Activated T-helper 1 cell treated with anti-CD3 and anti-CD28 coated beads, Interleukin-12 subunit alpha, Interleukin-12 subunit beta, Interleukin-2, Interleukin-4 antibody, amounts not matched to agents 30 ng/mL and 10 ng/mL and 1 ng/mL, durations not matched to agents 14 hours and 24 hours and 36 hours (primary cell): ENCODE results near the gene NSF. TPM values are rescaled to one million over a fixed set of nuclear protein-coding genes. Genes with fewer than 3 reads are reported as not detected.
"Not testable (repeated sequence)": the region's sequence is repeated elsewhere in the genome, so short reads cannot be mapped to it uniquely, and the experiment has no call there.

Source experiments
- DNase-seq: peaks from one replicate; pipeline ENCODE4 v3.0.0; 2021; ENCODE audit warnings: low spot score
- H3K27ac Mint-ChIP-seq: one replicate; pipeline ENCODE4 v1.8.0; 2021; ENCODE audit warnings: mild to moderate bottlenecking, mixed read lengths
- H3K27me3 Mint-ChIP-seq: one replicate; pipeline ENCODE4 v1.8.0; 2022; ENCODE audit warnings: mild to moderate bottlenecking, moderate library complexity, mixed read lengths; ENCODE audit not compliant: insufficient read depth
- H3K36me3 Mint-ChIP-seq: one replicate; pipeline ENCODE4 v1.8.0; 2021; ENCODE audit warnings: low read depth, mixed read lengths
- H3K4me1 Mint-ChIP-seq: one replicate; pipeline ENCODE4 v1.8.0; 2021; ENCODE audit warnings: low read depth, mixed read lengths
- H3K4me3 Mint-ChIP-seq: one replicate; pipeline ENCODE4 v1.8.0; 2021; ENCODE audit warnings: mild to moderate bottlenecking, moderate library complexity, mixed read lengths
- H3K9me3 Mint-ChIP-seq: one replicate; pipeline ENCODE4 v1.8.0; 2021; ENCODE audit warnings: mixed read lengths
- intact Hi-C: fragments of 100-400 bp; cut with micrococcal nuclease; formaldehyde crosslinking; loops from one replicate; pipeline ENCODE4 v1.15.1; 2024
- total RNA-seq: library from RNA; stranded (reverse); gene quantifications from 2 replicates; pipeline ENCODE4 v1.2.3, GENCODE V29; 2022

Gene NSF
- total RNA-seq, 1 donor from 2014 or later = 34.1 TPM

DNA sequence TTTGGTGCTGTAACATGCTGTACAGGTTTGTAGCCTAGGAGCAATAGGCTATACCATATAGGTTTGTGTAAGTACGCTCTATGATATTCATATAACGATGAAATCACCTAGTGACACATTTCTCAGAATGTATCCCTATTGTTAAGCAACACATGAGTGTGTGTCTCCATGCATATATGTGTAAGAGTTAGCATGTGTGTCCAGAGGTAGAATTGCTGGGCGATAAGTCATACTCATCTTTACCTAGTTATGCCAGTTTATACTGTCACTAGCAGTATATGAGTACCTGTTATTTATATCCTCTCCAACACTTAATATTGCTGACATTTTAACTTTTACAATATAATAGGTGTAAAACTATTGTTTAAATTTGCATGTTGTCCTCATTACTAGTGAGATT, 10.3 kb downstream of the NSF start:
- H3K9me3 Mint-ChIP-seq, H3K4me1 Mint-ChIP-seq, H3K36me3 Mint-ChIP-seq, intact Hi-C loops, H3K4me3 Mint-ChIP-seq, DNase-seq, H3K27ac Mint-ChIP-seq, H3K27me3 Mint-ChIP-seq: not testable (repeated sequence)

- H3K4me3 Mint-ChIP-seq, H3K27me3 Mint-ChIP-seq: not testable (repeated sequence)
Measured at GRCh38 chr17:46603125-46603524, 12.7 kb downstream of the NSF start.

GRCh38 chr17:46611304-46611703, 20.8 kb downstream of the NSF start:
- H3K9me3 Mint-ChIP-seq, H3K36me3 Mint-ChIP-seq, intact Hi-C loops, H3K27me3 Mint-ChIP-seq, H3K4me3 Mint-ChIP-seq, H3K27ac Mint-ChIP-seq, H3K4me1 Mint-ChIP-seq, DNase-seq: not testable (repeated sequence)

More at GRCh38 chr17:46603125-46603524, 12.7 kb downstream of the NSF start:
- H3K9me3 Mint-ChIP-seq, intact Hi-C loops, H3K4me1 Mint-ChIP-seq, DNase-seq, H3K27ac Mint-ChIP-seq, H3K36me3 Mint-ChIP-seq: not testable (repeated sequence)

DNA sequence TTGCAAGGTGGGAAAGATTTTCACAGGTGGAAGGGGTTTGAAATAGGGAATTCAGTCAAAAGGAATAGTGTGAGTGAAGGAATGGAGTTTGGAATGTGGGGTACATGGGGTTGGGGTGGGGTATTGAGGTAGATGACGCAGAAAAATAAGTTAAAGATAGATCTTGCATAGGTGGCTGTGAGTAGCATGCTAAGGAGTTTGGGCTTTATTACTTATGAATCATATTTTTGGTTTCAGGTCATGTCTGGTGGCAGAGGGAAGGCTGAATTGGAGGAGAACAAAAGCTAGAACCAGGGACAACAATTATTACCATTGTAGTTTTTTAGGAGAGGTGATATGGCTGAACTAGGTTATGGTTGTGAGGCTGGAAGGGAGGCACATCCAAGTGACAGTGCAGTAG, 23.4 kb downstream of the NSF start:
- H3K27me3 Mint-ChIP-seq, intact Hi-C loops, H3K4me1 Mint-ChIP-seq, DNase-seq, H3K36me3 Mint-ChIP-seq, H3K9me3 Mint-ChIP-seq, H3K4me3 Mint-ChIP-seq, H3K27ac Mint-ChIP-seq: not testable (repeated sequence)

GRCh38 chr17:46617121-46617520, 26.7 kb downstream of the NSF start:
- H3K4me1 Mint-ChIP-seq, H3K36me3 Mint-ChIP-seq, H3K4me3 Mint-ChIP-seq, H3K27ac Mint-ChIP-seq, intact Hi-C loops, H3K9me3 Mint-ChIP-seq, DNase-seq, H3K27me3 Mint-ChIP-seq: not testable (repeated sequence)

GRCh38 chr17:46618975-46619374, 28.5 kb downstream of the NSF start:
- intact Hi-C loops, H3K27ac Mint-ChIP-seq, H3K27me3 Mint-ChIP-seq, H3K4me3 Mint-ChIP-seq, DNase-seq, H3K4me1 Mint-ChIP-seq, H3K36me3 Mint-ChIP-seq, H3K9me3 Mint-ChIP-seq: not testable (repeated sequence)

DNA sequence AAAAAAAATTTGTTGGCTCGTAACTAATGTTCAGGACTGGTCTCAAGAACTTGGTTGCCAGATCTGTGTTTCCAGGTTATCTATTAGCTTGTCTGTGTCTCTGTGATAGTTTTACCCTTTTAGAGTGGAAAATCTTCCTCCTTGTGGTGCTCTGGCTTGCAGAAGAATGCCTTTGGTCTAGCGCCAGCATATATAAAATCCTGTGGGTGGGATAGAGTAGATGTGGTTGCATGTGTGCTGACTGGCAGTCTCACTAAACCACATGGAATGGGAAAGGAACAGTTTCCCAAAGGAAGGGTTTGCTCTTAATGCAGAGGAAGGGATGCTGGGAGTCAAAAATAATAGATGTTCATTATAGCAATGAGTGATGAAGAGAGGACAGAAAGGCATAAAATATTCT, 33.3 kb downstream of the NSF start:
- H3K27me3 Mint-ChIP-seq, H3K27ac Mint-ChIP-seq, H3K4me3 Mint-ChIP-seq, DNase-seq, H3K9me3 Mint-ChIP-seq, H3K4me1 Mint-ChIP-seq, intact Hi-C loops, H3K36me3 Mint-ChIP-seq: not testable (repeated sequence)

- H3K27me3 Mint-ChIP-seq, DNase-seq, H3K9me3 Mint-ChIP-seq, H3K4me1 Mint-ChIP-seq, H3K36me3 Mint-ChIP-seq, H3K27ac Mint-ChIP-seq, intact Hi-C loops, H3K4me3 Mint-ChIP-seq: not testable (repeated sequence)
Measured at GRCh38 chr17:46624726-46625125, 34.3 kb downstream of the NSF start.

- H3K27me3 Mint-ChIP-seq, DNase-seq, intact Hi-C loops, H3K9me3 Mint-ChIP-seq, H3K4me3 Mint-ChIP-seq, H3K36me3 Mint-ChIP-seq, H3K27ac Mint-ChIP-seq, H3K4me1 Mint-ChIP-seq: not testable (repeated sequence)
Measured at GRCh38 chr17:46627452-46627851, 37.0 kb downstream of the NSF start.

GRCh38 chr17:46628753-46629436, 38.4 kb downstream of the NSF start:
- H3K4me3 Mint-ChIP-seq, H3K36me3 Mint-ChIP-seq, H3K4me1 Mint-ChIP-seq, H3K9me3 Mint-ChIP-seq, H3K27ac Mint-ChIP-seq, intact Hi-C loops, DNase-seq, H3K27me3 Mint-ChIP-seq: not testable (repeated sequence)

- H3K27me3 Mint-ChIP-seq, H3K9me3 Mint-ChIP-seq, H3K27ac Mint-ChIP-seq, H3K4me3 Mint-ChIP-seq, H3K36me3 Mint-ChIP-seq, DNase-seq, intact Hi-C loops, H3K4me1 Mint-ChIP-seq: not testable (repeated sequence)
Measured at GRCh38 chr17:46632146-46632545, 41.7 kb downstream of the NSF start.

GRCh38 chr17:46634844-46635243, 44.4 kb downstream of the NSF start:
- H3K27ac Mint-ChIP-seq, H3K4me3 Mint-ChIP-seq, H3K36me3 Mint-ChIP-seq, intact Hi-C loops, H3K9me3 Mint-ChIP-seq, DNase-seq, H3K27me3 Mint-ChIP-seq, H3K4me1 Mint-ChIP-seq: not testable (repeated sequence)

DNA sequence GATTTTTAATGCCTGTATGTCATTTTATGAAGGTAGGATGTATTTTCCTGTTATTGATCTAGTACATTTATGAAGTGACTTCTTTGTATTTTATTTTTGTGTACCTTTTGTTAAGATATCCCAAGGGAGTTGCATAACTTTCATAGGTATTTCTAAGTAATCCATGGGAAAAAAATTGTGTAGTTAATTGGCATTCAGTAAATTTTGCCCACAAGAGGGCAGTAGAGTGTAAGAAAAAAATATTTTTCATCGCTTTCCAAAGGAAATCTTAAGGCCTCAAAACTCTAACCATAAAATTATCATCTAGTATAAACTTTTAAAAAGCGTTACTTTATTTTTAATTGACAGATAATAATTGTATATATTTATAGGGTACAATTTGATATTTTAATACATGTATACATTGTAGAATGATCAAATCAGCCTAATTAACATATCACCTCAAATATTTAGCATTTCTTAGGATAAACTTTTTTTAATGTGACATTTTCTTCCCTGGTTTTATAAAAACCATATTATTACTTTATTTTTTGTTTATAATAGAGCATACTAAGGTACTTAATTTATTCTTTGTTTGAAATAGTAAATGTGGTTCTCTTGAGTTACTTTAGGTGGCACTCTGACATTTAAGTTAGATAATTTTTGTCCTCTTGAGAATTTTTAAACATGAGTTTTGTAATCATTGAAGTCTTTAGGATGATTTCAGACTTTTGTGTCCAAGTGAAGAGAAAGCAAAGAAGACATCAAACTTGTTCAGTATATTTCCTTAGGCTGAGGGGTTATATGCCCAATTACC, 51.6 kb downstream of the NSF start:
- H3K27ac Mint-ChIP-seq, H3K4me3 Mint-ChIP-seq, H3K36me3 Mint-ChIP-seq, intact Hi-C loops, H3K27me3 Mint-ChIP-seq, H3K9me3 Mint-ChIP-seq, DNase-seq, H3K4me1 Mint-ChIP-seq: not testable (repeated sequence)
